PC-9 (cell line): ENCODE data around the gene DNMBP.

Source experiments
- CTCF ChIP-seq: fragments of 200-600 bp; sonication (generic); conservative IDR thresholded peaks from 2 replicates; pipeline ENCODE4 v1.6.1; 2017; ENCODE audit warnings: mixed run types, antibody characterized with exemption, mild to moderate bottlenecking, moderate library complexity
- EZH2 ChIP-seq: fragments of 200-600 bp; sonication (generic); IDR thresholded peaks from 2 replicates; pipeline ENCODE4 v1.8.0; 2017; ENCODE audit warnings: antibody characterized with exemption, low read depth

GRCh38 chr10:99975106-99975829, 34.5 kb downstream of the DNMBP start:
- no peak for TF ChIP-seq CTCF
- no peak for TF ChIP-seq EZH2
